Right lobe of liver (tissue), 4 donors: ENCODE data around the gene KIF23.

Source experiments
- POLR2A ChIP-seq: fragments of 450-650 bp; IDR thresholded peaks from one replicate; pipeline ENCODE4 v1.6.1; 2017; ENCODE audit warnings: antibody characterized with exemption, mild to moderate bottlenecking
- TF ChIP-seq, protein P1 (sequence below), 4 donors: fragments of 200-600 bp in 3 of 4; fragments of 450-650 bp in 1 of 4; IDR thresholded peaks; one replicate each; pipeline versions ENCODE4 v1.5.1 to v1.8.0; 2016 to 2022; ENCODE audit warnings: antibody characterized with exemption in 4 of 4, mild to moderate bottlenecking in 2 of 4
- donor health status: DM: no; HTN: no; CAD: no.
- donor health status: DM: no; HTN: no; CAD: no.
- donor health status: DM: no; HTN: yes; CAD: no.

DNA sequence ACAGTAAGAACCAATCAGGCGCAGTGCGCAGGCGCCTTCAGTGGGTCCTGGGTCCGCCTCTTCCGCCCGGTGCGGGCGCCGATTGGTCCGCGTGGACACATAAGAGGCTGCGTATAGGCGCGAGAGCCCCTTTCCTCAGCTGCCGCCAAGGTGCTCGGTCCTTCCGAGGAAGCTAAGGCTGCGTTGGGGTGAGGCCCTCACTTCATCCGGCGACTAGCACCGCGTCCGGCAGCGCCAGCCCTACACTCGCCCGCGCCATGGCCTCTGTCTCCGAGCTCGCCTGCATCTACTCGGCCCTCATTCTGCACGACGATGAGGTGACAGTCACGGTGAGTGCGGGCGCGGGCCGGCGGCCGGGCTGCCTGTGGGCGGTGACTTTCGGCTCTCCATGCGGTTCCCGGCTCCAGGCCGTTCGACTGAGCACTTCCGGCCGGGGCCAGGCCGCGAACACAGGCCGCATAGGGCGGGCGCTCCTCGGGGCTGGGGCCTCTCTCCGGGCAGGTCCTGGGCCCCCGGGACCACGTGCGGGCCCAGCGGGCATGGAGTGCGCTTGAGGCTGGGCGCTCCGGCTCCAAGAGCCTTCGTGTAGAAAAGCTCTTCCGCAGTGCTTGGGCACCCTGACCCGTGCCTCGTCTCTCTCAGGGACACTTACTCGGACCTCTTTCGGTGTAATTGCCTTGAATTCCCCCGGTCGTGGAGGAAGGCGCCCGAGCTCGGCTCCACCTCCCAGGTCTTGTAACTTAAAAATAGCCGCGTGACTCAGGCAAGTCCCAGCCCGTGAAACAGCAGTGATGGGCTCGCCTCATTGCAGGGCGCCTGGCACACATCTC lies 38.8 kb downstream of the KIF23 start, which contains the start of gene RPLP1:
- peak; percentile 88 for TF ChIP-seq POLR2A
- TF ChIP-seq, protein P1, sequence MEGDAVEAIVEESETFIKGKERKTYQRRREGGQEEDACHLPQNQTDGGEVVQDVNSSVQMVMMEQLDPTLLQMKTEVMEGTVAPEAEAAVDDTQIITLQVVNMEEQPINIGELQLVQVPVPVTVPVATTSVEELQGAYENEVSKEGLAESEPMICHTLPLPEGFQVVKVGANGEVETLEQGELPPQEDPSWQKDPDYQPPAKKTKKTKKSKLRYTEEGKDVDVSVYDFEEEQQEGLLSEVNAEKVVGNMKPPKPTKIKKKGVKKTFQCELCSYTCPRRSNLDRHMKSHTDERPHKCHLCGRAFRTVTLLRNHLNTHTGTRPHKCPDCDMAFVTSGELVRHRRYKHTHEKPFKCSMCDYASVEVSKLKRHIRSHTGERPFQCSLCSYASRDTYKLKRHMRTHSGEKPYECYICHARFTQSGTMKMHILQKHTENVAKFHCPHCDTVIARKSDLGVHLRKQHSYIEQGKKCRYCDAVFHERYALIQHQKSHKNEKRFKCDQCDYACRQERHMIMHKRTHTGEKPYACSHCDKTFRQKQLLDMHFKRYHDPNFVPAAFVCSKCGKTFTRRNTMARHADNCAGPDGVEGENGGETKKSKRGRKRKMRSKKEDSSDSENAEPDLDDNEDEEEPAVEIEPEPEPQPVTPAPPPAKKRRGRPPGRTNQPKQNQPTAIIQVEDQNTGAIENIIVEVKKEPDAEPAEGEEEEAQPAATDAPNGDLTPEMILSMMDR (IDR thresholded peaks at IDR 0.05), result no peak
